Stimulated activated CD4-positive, alpha-beta T cell treated with anti-CD3 and anti-CD28 coated beads, Interleukin-1b, Interleukin-23, amount 100 ng/mL, for 48 hours (primary cell): ENCODE measurements around the gene MKX.
A peak's percentile ranks its signal among the peaks of the same experiment; 100 is the strongest.

ENCODE experiments used
- DNase-seq: peaks from one replicate; pipeline ENCODE4 v3.0.0-alpha.2; 2020

Gene MKX

GRCh38 chr10:27745732-27746396 is at the start of gene MKX:
Gene MKX, minus strand, starts transcription at chr10:27745819. Its CDS starts 2,404 bp downstream, at chr10:27743415.
- DNase-seq: peak; percentile 21

- no peak for DNase-seq
Observed at GRCh38 chr10:27794157-27794556, 48.5 kb upstream of the MKX start.

GRCh38 chr10:27792216-27792615 is 46.6 kb upstream of the MKX start:
- DNase-seq: no peak

GRCh38 chr10:27784272-27784671 is 38.7 kb upstream of the MKX start:
- DNase-seq: no peak

GRCh38 chr10:27783660-27784059 is 38.0 kb upstream of the MKX start:
- DNase-seq: peak; percentile 35

- no peak for DNase-seq
Observed at GRCh38 chr10:27779462-27780015, 33.9 kb upstream of the MKX start.

GRCh38 chr10:27774831-27775230 is 29.2 kb upstream of the MKX start:
- no peak for DNase-seq

GRCh38 chr10:27771231-27771630 is 25.6 kb upstream of the MKX start:
- peak; percentile 2 for DNase-seq

- no peak for DNase-seq
Observed at GRCh38 chr10:27770181-27770580, 24.6 kb upstream of the MKX start.

- DNase-seq: no peak
Observed at GRCh38 chr10:27760867-27761266, 15.2 kb upstream of the MKX start.

- DNase-seq: no peak
Observed at GRCh38 chr10:27759483-27760272, 14.1 kb upstream of the MKX start.

- no peak for DNase-seq
Observed at GRCh38 chr10:27752673-27753237, 7.1 kb upstream of the MKX start.

- DNase-seq: no peak
Observed at GRCh38 chr10:27748601-27749000, 3.0 kb upstream of the MKX start.

- no peak for DNase-seq
Observed at GRCh38 chr10:27747096-27747451, 1.5 kb upstream of the MKX start.

- DNase-seq: peak; percentile 14
Observed at GRCh38 chr10:27746397-27747095, 927 bp upstream of the MKX start.

- DNase-seq: peak; percentile 4
Observed at GRCh38 chr10:27744802-27745731, 552 bp downstream of the MKX start.

GRCh38 chr10:27743877-27744801 is 1.5 kb downstream of the MKX start:
- DNase-seq: peak; percentile 10

- peak; percentile 24 for DNase-seq
Observed at GRCh38 chr10:27743012-27743876, 2.4 kb downstream of the MKX start.

GRCh38 chr10:27742195-27743011 is 3.2 kb downstream of the MKX start:
- DNase-seq: peak; percentile 89
